ENCODE results near the gene GHDC. TPM values are rescaled to one million over a fixed set of nuclear protein-coding genes. Genes with fewer than 3 reads are reported as not detected.

GHDC gene
- total and polyA plus RNA-seq, 3 experiments from 2014 or later = 18.4 to 23.1 (median 21.7) TPM

Other genes with a start within 250 kb of the GHDC start
- gene CNP, start 227.7 kb downstream of the GHDC start, total RNA-seq = 10 to 100 TPM; 70.3 to 71.6 TPM
- gene CNP, start 227.7 kb downstream of the GHDC start, polyA plus RNA-seq = 35.3 TPM
- 100 to 1,000 TPM; 111 TPM for gene DNAJC7, start 177.1 kb downstream of the GHDC start, total RNA-seq
- 74.6 TPM for gene DNAJC7, start 177.1 kb downstream of the GHDC start, polyA plus RNA-seq
- 10 to 100 TPM; 29.4 to 31.3 TPM for gene NKIRAS2, start 174.4 kb downstream of the GHDC start, total RNA-seq
- gene NKIRAS2, start 174.4 kb downstream of the GHDC start, polyA plus RNA-seq = 33.5 TPM
- under 1 TPM; 0.15 to 0.20 TPM for gene C17orf113, start 143.9 kb downstream of the GHDC start, total RNA-seq
- gene C17orf113, start 143.9 kb downstream of the GHDC start, polyA plus RNA-seq = 0.10 TPM
- gene ZNF385C, start 96.0 kb downstream of the GHDC start, total RNA-seq = not detected
- gene ZNF385C, start 96.0 kb downstream of the GHDC start, polyA plus RNA-seq = not detected
- 1 to 10 TPM; 8.1 to 9.7 TPM for gene DHX58, start 81.8 kb downstream of the GHDC start, total RNA-seq
- gene DHX58, start 81.8 kb downstream of the GHDC start, polyA plus RNA-seq = 10.7 TPM
- gene KAT2A, start 73.1 kb downstream of the GHDC start, total RNA-seq = 10 to 100 TPM; 52.5 to 53.3 TPM
- gene KAT2A, start 73.1 kb downstream of the GHDC start, polyA plus RNA-seq = 8.5 TPM
- gene HSPB9, start 71.7 kb downstream of the GHDC start, total RNA-seq = under 1 TPM; 0.11 to 0.15 TPM
- gene HSPB9, start 71.7 kb downstream of the GHDC start, polyA plus RNA-seq = not detected
- 10 to 100 TPM; 61.3 to 64.3 TPM for gene RAB5C, start 39.5 kb downstream of the GHDC start, total RNA-seq
- gene RAB5C, start 39.5 kb downstream of the GHDC start, polyA plus RNA-seq = 86.0 TPM
- gene KCNH4, start 13.4 kb downstream of the GHDC start, total RNA-seq = 1 to 10 TPM; 1.5 to 1.7 TPM
- not detected for gene KCNH4, start 13.4 kb downstream of the GHDC start, polyA plus RNA-seq
- gene HCRT, start 9.0 kb downstream of the GHDC start, total RNA-seq = not detected
- gene HCRT, start 9.0 kb downstream of the GHDC start, polyA plus RNA-seq = not detected
- gene STAT5B, start 81.9 kb upstream of the GHDC start, total RNA-seq = 100 to 1,000 TPM; 124 to 132 TPM
- 108 TPM for gene STAT5B, start 81.9 kb upstream of the GHDC start, polyA plus RNA-seq
- 100 to 1,000 TPM; 259 to 263 TPM for gene STAT5A, start 94.0 kb upstream of the GHDC start, total RNA-seq
- gene STAT5A, start 94.0 kb upstream of the GHDC start, polyA plus RNA-seq = 90.3 TPM
- gene STAT3, start 193.9 kb upstream of the GHDC start, total RNA-seq = 100 to 1,000 TPM; 148 to 155 TPM
- gene STAT3, start 193.9 kb upstream of the GHDC start, polyA plus RNA-seq = 166 TPM
- under 1 TPM; 0.18 to 0.22 TPM for gene CAVIN1, start 228.8 kb upstream of the GHDC start, total RNA-seq
- not detected for gene CAVIN1, start 228.8 kb upstream of the GHDC start, polyA plus RNA-seq

Measured in CD8-positive, alpha-beta memory T cell (primary cell).